IMR-90 (cell line): ENCODE data around the gene ROBO1. TPM values are rescaled to one million over a fixed set of nuclear protein-coding genes. Genes with fewer than 3 reads are reported as not detected.

Experiments used
- ATAC-seq: fragments of 200-7000 bp; cut with Tn5 transposase; 2 replicates; pipeline ENCODE4 v1.9.1; 2020; ENCODE audit warnings: low read depth, mild to moderate bottlenecking, moderate library complexity
- BruUV-seq: library from RNA; stranded (reverse); fragments of 400-500 nt; replicated peaks from 2 replicates; lab custom pipeline; 2021; lab: Mats Ljungman, UMichigan
- CTCF ChIA-PET: fragments of 300-600 bp; formaldehyde crosslinking; extraction: SDS; loops from one replicate; lab custom pipeline; 2021; ENCODE audit warnings: antibody characterized with exemption; lab: Yijun Ruan, JAX
- POLR2A ChIA-PET: fragments of 300-600 bp; sonication (Branson Sonifier 250); formaldehyde crosslinking; loops from one replicate; lab custom pipeline; 2022; ENCODE audit warnings: antibody characterized with exemption; ENCODE audit not compliant: unreplicated experiment; lab: Charles Lee
- DNase-seq: peaks from one replicate; pipeline ENCODE4 v3.0.0; 2013
- H2AFZ ChIP-seq: replicated peaks from 2 replicates; pipeline ENCODE3; 2013; ENCODE audit warnings: low read length, mild to moderate bottlenecking; ENCODE audit not compliant: poor library complexity
- H2AK5ac ChIP-seq: 2 replicates; pipeline ENCODE4 v1.6.1; 2013; ENCODE audit warnings: low read depth, low read length, inconsistent platforms
- H2AK9ac ChIP-seq: replicated peaks from 2 replicates; pipeline ENCODE3; 2013; ENCODE audit warnings: mild to moderate bottlenecking, low read depth, low read length, moderate library complexity; ENCODE audit not compliant: poor library complexity
- H2BK120ac ChIP-seq: 2 replicates; pipeline ENCODE4 v1.6.1; 2013; ENCODE audit warnings: low read depth, low read length, inconsistent platforms
- H2BK15ac ChIP-seq: 3 replicates; pipeline ENCODE4 v1.6.1; 2013; ENCODE audit warnings: low read depth, low read length, inconsistent platforms
- H2BK20ac ChIP-seq: 2 replicates; pipeline ENCODE4 v1.6.1; 2013; ENCODE audit warnings: low read depth, mild to moderate bottlenecking, inconsistent platforms, low read length, moderate library complexity
- H2BK5ac ChIP-seq: 2 replicates; pipeline ENCODE4 v1.6.1; 2013; ENCODE audit warnings: mild to moderate bottlenecking, low read depth, low read length, inconsistent platforms; ENCODE audit not compliant: poor library complexity, severe bottlenecking
- H3K14ac ChIP-seq: replicated peaks from 2 replicates; pipeline ENCODE4 v1.6.1; 2013; ENCODE audit warnings: low read depth, low read length, inconsistent platforms
- H3K18ac ChIP-seq: 2 replicates; pipeline ENCODE4 v1.6.1; 2013; ENCODE audit warnings: low read depth, low read length, control low read depth
- H3K23ac ChIP-seq: 2 replicates; pipeline ENCODE4 v1.6.1; 2013; ENCODE audit warnings: low read depth, low read length, inconsistent platforms
- H3K27ac ChIP-seq: 2 replicates; pipeline ENCODE4 v1.5.1; 2013; ENCODE audit warnings: mild to moderate bottlenecking, control low read depth, low read length; ENCODE audit not compliant: insufficient read depth
- H3K27me3 ChIP-seq: 2 replicates; pipeline ENCODE4 v1.6.1; 2013; ENCODE audit warnings: low read length; ENCODE audit not compliant: control insufficient read depth, insufficient read depth
- H3K36me3 ChIP-seq: 2 replicates; pipeline ENCODE4 v1.6.1; 2013; ENCODE audit warnings: low read length, mixed read lengths; ENCODE audit not compliant: control insufficient read depth, insufficient read depth
- H3K4ac ChIP-seq: 2 replicates; pipeline ENCODE4 v1.6.1; 2013; ENCODE audit warnings: low read depth, low read length, inconsistent platforms
- H3K4me1 ChIP-seq: 2 replicates; pipeline ENCODE4 v1.6.1; 2013; ENCODE audit warnings: low read length, mixed read lengths; ENCODE audit not compliant: control insufficient read depth, insufficient read depth
- H3K4me2 ChIP-seq: 2 replicates; pipeline ENCODE4 v1.6.1; 2013; ENCODE audit warnings: low read depth, mild to moderate bottlenecking, control low read depth, low read length, moderate library complexity
- H3K4me3 ChIP-seq: 2 replicates; pipeline ENCODE4 v1.5.1; 2013; ENCODE audit warnings: low read depth, mild to moderate bottlenecking, control low read depth, low read length, moderate library complexity; ENCODE audit not compliant: insufficient read depth
- H3K56ac ChIP-seq: 2 replicates; pipeline ENCODE4 v1.6.1; 2013; ENCODE audit warnings: low read length, inconsistent platforms; ENCODE audit not compliant: insufficient read depth; ENCODE audit errors: extremely low read depth
- H3K79me1 ChIP-seq, 2 experiments: 2 replicates each; pipeline ENCODE4 v1.6.1; 2013; ENCODE audit warnings: low read length in 2 of 2, inconsistent platforms in 1 of 2, low read depth in 1 of 2
- H3K9ac ChIP-seq: 2 replicates; pipeline ENCODE4 v1.6.1; 2013; ENCODE audit warnings: low read depth, low read length, control low read depth
- H3K9me1 ChIP-seq: 2 replicates; pipeline ENCODE4 v1.6.1; 2013; ENCODE audit warnings: low read length, inconsistent platforms; ENCODE audit not compliant: insufficient read depth
- H3K9me3 ChIP-seq: 2 replicates; pipeline ENCODE4 v1.6.1; 2013; ENCODE audit warnings: low read length; ENCODE audit not compliant: control insufficient read depth, insufficient read depth
- H4K20me1 ChIP-seq: 2 replicates; pipeline ENCODE4 v1.6.1; 2013; ENCODE audit warnings: low read length, inconsistent platforms; ENCODE audit not compliant: insufficient read depth
- H4K5ac ChIP-seq: 2 replicates; pipeline ENCODE4 v1.6.1; 2013; ENCODE audit warnings: mild to moderate bottlenecking, low read depth, low read length, control low read depth
- H4K8ac ChIP-seq, 2 experiments: 2 replicates each; pipeline ENCODE4 v1.6.1; 2013; ENCODE audit warnings: low read depth in 2 of 2, low read length in 2 of 2, control low read depth in 1 of 2, inconsistent platforms in 1 of 2
- H4K91ac ChIP-seq: 2 replicates; pipeline ENCODE4 v1.6.1; 2013; ENCODE audit warnings: low read depth, low read length, inconsistent platforms; ENCODE audit not compliant: insufficient read depth
- MAZ ChIP-seq: IDR thresholded peaks from 2 replicates; pipeline ENCODE4 v1.6.1; 2012; ENCODE audit warnings: low read depth, mild to moderate bottlenecking, low read length, improper control_type of control experiment, moderate library complexity, borderline replicate concordance
- POLR2A ChIP-seq: IDR thresholded peaks from 2 replicates; pipeline ENCODE4 v1.6.1; 2012; ENCODE audit warnings: mild to moderate bottlenecking, low read depth, low read length
- dilution Hi-C: fragments of 300-500 bp; cut with HindIII; formaldehyde crosslinking; loops from one replicate; pipeline ENCODE4 v1.14.3; 2018; ENCODE audit warnings: low sequenced_read_pairs; ENCODE audit not compliant: unreplicated experiment
- in situ Hi-C: fragments of 300-500 bp; cut with MboI; formaldehyde crosslinking; loops from 3 replicates; pipeline ENCODE4 v1.14.3; 2019; ENCODE audit warnings: low sequenced_read_pairs, inconsistent platforms, mixed read lengths
- intact Hi-C: fragments of 100-400 bp; cut with micrococcal nuclease; formaldehyde crosslinking; loops from 2 replicates; pipeline ENCODE4 v1.10.0; 2022
- polyA plus RNA-seq, 3 experiments: library from polyadenylated mRNA; depleted of rRNA; stranded (reverse); fragments of >200 nt; gene quantifications; 2 replicates each; pipeline ENCODE4 v1.2.3, GENCODE V29; 2012; ENCODE audit warnings: low replicate concordance in 1 of 3
- total RNA-seq: library from RNA; depleted of rRNA; stranded (reverse); fragments of >200 nt; gene quantifications from 2 replicates; pipeline ENCODE4 v1.2.3, GENCODE V29; 2012
- TF ChIP-seq, protein P1 (sequence below): fragments of 150-350 bp; IDR thresholded peaks from 2 replicates; pipeline ENCODE4 v1.6.1; 2016; ENCODE audit warnings: low read depth, mild to moderate bottlenecking, low read length, moderate library complexity, borderline replicate concordance

Gene ROBO1
- total and polyA plus RNA-seq, 2 of the 4 experiments (the other 2 are of a cell fraction): 24.1 to 53.9 TPM

GRCh38 chr3:79009861-79010260 is 757.9 kb downstream of the ROBO1 start:
- in situ Hi-C loops: no loop called here

More at GRCh38 chr3:79009861-79010260, 757.9 kb downstream of the ROBO1 start:
- H3K79me1 ChIP-seq: peaks cover 5 to 24% of the 10 kb centered on the region in 2 experiments; a peak in 3 of 4 replicates
- H3K4me2 ChIP-seq: no peak overlapping the region
- no peak overlapping the region for H2BK20ac ChIP-seq
- H3K9ac ChIP-seq: no peak overlapping the region
- no peak overlapping the region for H4K91ac ChIP-seq
- H2AK5ac ChIP-seq: no peak overlapping the region
- no peaks in the 10 kb centered on the region for H3K9me3 ChIP-seq
- no peak for ATAC-seq
- no peaks in the 10 kb centered on the region; the same call in 1 of the 2 replicates for H3K4me1 ChIP-seq
- no peak overlapping the region for H3K4ac ChIP-seq
- no peak overlapping the region for H2AFZ ChIP-seq
- no peak overlapping the region for H2BK15ac ChIP-seq
- no peak overlapping the region for H3K56ac ChIP-seq
- POLR2A ChIA-PET: no interaction called here
- H3K27me3 ChIP-seq: no peaks in the 10 kb centered on the region
- H3K23ac ChIP-seq: no peak overlapping the region
- H4K8ac ChIP-seq: no peak overlapping the region
- H2BK120ac ChIP-seq: no peak overlapping the region
- dilution Hi-C loops: no loop called here
- H3K9me1 ChIP-seq: no peaks in the 10 kb centered on the region; the same call in 1 of the 2 replicates
- no peak overlapping the region for H3K27ac ChIP-seq
- TF ChIP-seq, protein P1, sequence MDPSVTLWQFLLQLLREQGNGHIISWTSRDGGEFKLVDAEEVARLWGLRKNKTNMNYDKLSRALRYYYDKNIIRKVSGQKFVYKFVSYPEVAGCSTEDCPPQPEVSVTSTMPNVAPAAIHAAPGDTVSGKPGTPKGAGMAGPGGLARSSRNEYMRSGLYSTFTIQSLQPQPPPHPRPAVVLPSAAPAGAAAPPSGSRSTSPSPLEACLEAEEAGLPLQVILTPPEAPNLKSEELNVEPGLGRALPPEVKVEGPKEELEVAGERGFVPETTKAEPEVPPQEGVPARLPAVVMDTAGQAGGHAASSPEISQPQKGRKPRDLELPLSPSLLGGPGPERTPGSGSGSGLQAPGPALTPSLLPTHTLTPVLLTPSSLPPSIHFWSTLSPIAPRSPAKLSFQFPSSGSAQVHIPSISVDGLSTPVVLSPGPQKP: no peak
- TF ChIP-seq POLR2A (no peak), MAZ (no peak)
- intact Hi-C loops: no loop called here
- no peak overlapping the region for H3K4me3 ChIP-seq
- H2BK5ac ChIP-seq: no peak overlapping the region
- H3K36me3 ChIP-seq: no peaks in the 10 kb centered on the region
- H4K5ac ChIP-seq: no peak overlapping the region
- CTCF ChIA-PET: no interaction called here
- no peak overlapping the region for H3K18ac ChIP-seq
- no TSS peak for BruUV-seq
- no peak overlapping the region for H2AK9ac ChIP-seq
- H4K20me1 ChIP-seq: peaks cover 7% of the 10 kb centered on the region
- DNase-seq: no peak
- H3K14ac ChIP-seq: no peak overlapping the region
